HCT116 (cell line): ENCODE measurements around the gene CALN1. TPM values are rescaled to one million over a fixed set of nuclear protein-coding genes. Genes with fewer than 3 reads are reported as not detected.

ENCODE experiments used
- ATAC-seq: fragments of 200-7000 bp; cut with Tn5 transposase; 2 replicates; pipeline ENCODE4 v1.9.1; 2020; ENCODE audit warnings: mild to moderate bottlenecking, moderate library complexity
- BruUV-seq: library from RNA; stranded (reverse); fragments of 400-500 nt; replicated peaks from 2 replicates; lab custom pipeline; 2021; lab: Mats Ljungman, UMichigan
- CTCF ChIA-PET: fragments of 300-600 bp; sonication (Branson Sonifier 250); formaldehyde crosslinking; loops from one replicate; lab custom pipeline; 2021; ENCODE audit warnings: antibody characterized with exemption; lab: Charles Lee
- POLR2A ChIA-PET: fragments of 300-600, 350-600 bp; sonication (Branson Sonifier 250); formaldehyde crosslinking; loops from one replicate; lab custom pipeline; 2021; ENCODE audit warnings: antibody characterized with exemption; lab: Charles Lee
- RAD21 ChIA-PET, 2 experiments: fragments of 300-600 bp; sonication (Branson Sonifier 250); formaldehyde crosslinking; loops; one replicate each; lab custom pipeline; 2023; ENCODE audit warnings: low total read pairs in 2 of 2; ENCODE audit not compliant: uncharacterized antibody in 2 of 2, unreplicated experiment in 2 of 2, low non-redundant PET in 1 of 2; lab: Charles Lee
- DNase-seq: peaks from one replicate; pipeline ENCODE4 v3.0.0-alpha.2; 2010; ENCODE audit warnings: low read depth, low spot score
- H2AFZ ChIP-seq: fragments of 200-600 bp; shearing (Covaris generic), sonication (generic); 2 replicates; pipeline ENCODE4 v1.6.1; 2017; ENCODE audit warnings: low read depth, mixed run types, mixed read lengths, antibody characterized with exemption, low read length; ENCODE audit not compliant: poor library complexity, severe bottlenecking
- H3K27ac ChIP-seq: 2 replicates; pipeline ENCODE4 v1.5.1; 2012; ENCODE audit warnings: low read depth, low read length
- H3K27me3 ChIP-seq: fragments of 200-600 bp; sonication (generic); 2 replicates; pipeline ENCODE4 v1.6.1; 2016; ENCODE audit warnings: mixed run types, low read length, mixed read lengths; ENCODE audit not compliant: insufficient read depth
- H3K36me3 ChIP-seq, 2 experiments: fragments of 200-500 bp in 1 of 2; fragments of 200-600 bp in 1 of 2; sonication (Bioruptor generic) in 1 of 2; sonication (generic) in 1 of 2; 2 replicates each; pipeline versions ENCODE4 v1.5.1 to v1.6.1; 2014 to 2016; ENCODE audit warnings: low read length in 2 of 2, inconsistent platforms in 1 of 2, mixed read lengths in 1 of 2, mixed run types in 1 of 2; ENCODE audit not compliant: insufficient read depth in 2 of 2, control insufficient read depth in 1 of 2
- H3K4me1 ChIP-seq, 2 experiments: fragments of 200-600 bp in 1 of 2; sonication (generic) in 1 of 2; 2 replicates each; pipeline versions ENCODE4 v1.5.1 to v1.6.1; 2012 to 2017; ENCODE audit warnings: low read length in 2 of 2, inconsistent platforms in 1 of 2, mild to moderate bottlenecking in 1 of 2, mixed read lengths in 1 of 2, mixed run types in 1 of 2, moderate library complexity in 1 of 2; ENCODE audit not compliant: insufficient read depth in 2 of 2, control insufficient read depth in 1 of 2
- H3K4me2 ChIP-seq: fragments of 200-600 bp; sonication (generic); 2 replicates; pipeline ENCODE4 v1.6.1; 2017; ENCODE audit warnings: mixed run types, low read length, mixed read lengths
- H3K4me3 ChIP-seq, 2 experiments: fragments of 200-600 bp in 1 of 2; sonication (generic) in 1 of 2; replicated peaks in 1 of 2; 2 replicates each; pipeline ENCODE4 v1.5.1; 2011 to 2016; ENCODE audit warnings: low read length in 2 of 2, control low read depth in 1 of 2, low read depth in 1 of 2, mild to moderate bottlenecking in 1 of 2, mixed read lengths in 1 of 2, mixed run types in 1 of 2
- H3K79me2 ChIP-seq: fragments of 200-600 bp; sonication (generic); 2 replicates; pipeline ENCODE4 v1.6.1; 2017; ENCODE audit warnings: mild to moderate bottlenecking, mixed run types, low read length, moderate library complexity, mixed read lengths; ENCODE audit not compliant: insufficient read depth
- H3K9ac ChIP-seq: fragments of 200-600 bp; sonication (generic); 2 replicates; pipeline ENCODE4 v1.6.1; 2016; ENCODE audit warnings: low read length, mixed read lengths
- H3K9me2 ChIP-seq: fragments of 200-600 bp; sonication (generic), shearing (Covaris generic); 2 replicates; pipeline ENCODE4 v1.6.1; 2017; ENCODE audit warnings: mixed run types, mild to moderate bottlenecking, moderate library complexity; ENCODE audit not compliant: insufficient read depth
- H3K9me3 ChIP-seq, 2 experiments: fragments of 200-500 bp in 1 of 2; fragments of 200-600 bp in 1 of 2; sonication (Bioruptor generic) in 1 of 2; sonication (generic) in 1 of 2; 2 replicates each; pipeline ENCODE4 v1.6.1; 2014 to 2017; ENCODE audit warnings: low read length in 2 of 2, mixed read lengths in 2 of 2, inconsistent platforms in 1 of 2, low read depth in 1 of 2, mild to moderate bottlenecking in 1 of 2, mixed run types in 1 of 2, moderate library complexity in 1 of 2; ENCODE audit not compliant: control insufficient read depth in 1 of 2, insufficient read depth in 1 of 2
- H4K20me1 ChIP-seq: fragments of 200-600 bp; sonication (generic), shearing (Covaris generic); 2 replicates; pipeline ENCODE4 v1.6.1; 2017; ENCODE audit warnings: mixed run types, mild to moderate bottlenecking, moderate library complexity; ENCODE audit not compliant: insufficient read depth
- CEBPB ChIP-seq: IDR thresholded peaks from 2 replicates; pipeline ENCODE4 v1.6.1; 2012; ENCODE audit warnings: low read depth
- EZH2 ChIP-seq: fragments of 200-600 bp; sonication (generic); IDR thresholded peaks from 2 replicates; pipeline ENCODE4 v1.6.1; 2017; ENCODE audit warnings: antibody characterized with exemption, mixed run types
- EZH2phosphoT487 ChIP-seq: fragments of 200-600 bp; IDR thresholded peaks from 2 replicates; pipeline ENCODE4 v1.6.1; 2018; ENCODE audit warnings: antibody characterized with exemption, borderline replicate concordance
- POLR2A ChIP-seq: IDR thresholded peaks from 2 replicates; pipeline ENCODE4 v1.7.0; 2011; ENCODE audit warnings: borderline replicate concordance; ENCODE audit not compliant: insufficient read depth, insufficient read length; ENCODE audit errors: extremely low read depth
- POLR2AphosphoS5 ChIP-seq: IDR thresholded peaks from 2 replicates; pipeline ENCODE4 v1.6.1; 2011; ENCODE audit warnings: mild to moderate bottlenecking, low read depth, low read length, moderate library complexity
- RAD21 ChIP-seq: IDR thresholded peaks from 2 replicates; pipeline ENCODE4 v1.6.1; 2012; ENCODE audit warnings: low read depth, mild to moderate bottlenecking
- SIN3A ChIP-seq: IDR thresholded peaks from 2 replicates; pipeline ENCODE4 v1.6.1; 2012; ENCODE audit warnings: low read depth
- YY1 ChIP-seq: IDR thresholded peaks from 2 replicates; pipeline ENCODE4 v1.6.1; 2011; ENCODE audit warnings: low read length, low read depth, moderate library complexity, mild to moderate bottlenecking; ENCODE audit not compliant: insufficient replicate concordance; ENCODE audit errors: extremely low read depth
- ZFX ChIP-seq: fragments of 450-650 bp; IDR thresholded peaks from 2 replicates; pipeline ENCODE4 v1.6.1; 2017
- intact Hi-C: fragments of 100-400 bp; cut with micrococcal nuclease; formaldehyde crosslinking; loops from 2 replicates; pipeline ENCODE4 v1.10.0; 2022
- total RNA-seq: library from RNA; stranded (reverse); gene quantifications from one replicate; pipeline ENCODE4 v1.2.1, GENCODE V29; 2021; ENCODE audit not compliant: unreplicated experiment
- TF ChIP-seq, protein P1 (sequence below): IDR thresholded peaks from 2 replicates; pipeline ENCODE4 v1.6.1; 2012
- TF ChIP-seq, protein P2 (sequence below), 3 experiments: fragments of 200-600 bp in 1 of 3; sonication (generic) in 1 of 3; IDR thresholded peaks in 2 of 3; conservative IDR thresholded peaks in 1 of 3; 2 replicates each; pipeline ENCODE4 v1.5.1; 2012 to 2017; ENCODE audit warnings: low read depth in 2 of 3, low read length in 2 of 3, antibody characterized with exemption in 1 of 3, borderline replicate concordance in 1 of 3, control low read depth in 1 of 3, mild to moderate bottlenecking in 1 of 3, mixed read lengths in 1 of 3, mixed run types in 1 of 3, moderate library complexity in 1 of 3; ENCODE audit not compliant: insufficient read depth in 1 of 3
- TF ChIP-seq, protein P3 (sequence below): IDR thresholded peaks from 2 replicates; pipeline ENCODE4 v1.6.1; 2011; ENCODE audit warnings: mild to moderate bottlenecking, low read length, moderate library complexity; ENCODE audit not compliant: insufficient replicate concordance; ENCODE audit errors: extremely low read depth
- TF ChIP-seq, protein P4 (sequence below): IDR thresholded peaks from 2 replicates; pipeline ENCODE4 v1.6.1; 2012; ENCODE audit warnings: low read depth

CALN1 gene
- total RNA-seq, 1 experiment from 2014 or later, result 0.17 TPM

DNA sequence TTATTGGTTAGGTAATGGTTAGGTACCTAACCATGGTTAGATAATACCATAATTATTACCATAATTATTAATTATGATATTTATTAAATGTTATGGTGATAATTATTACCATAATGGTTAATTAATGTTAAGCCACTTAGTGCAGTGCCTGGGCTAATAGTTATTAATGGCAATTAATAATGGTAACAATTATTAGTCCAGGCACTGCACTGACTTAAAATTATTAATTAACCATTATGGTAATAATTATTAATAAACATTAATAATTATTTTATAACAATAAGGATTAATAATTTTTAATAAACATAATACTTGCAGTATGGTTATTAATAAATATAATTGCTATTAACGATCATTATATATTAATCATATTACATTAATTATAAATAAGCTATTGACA, 604.0 kb downstream of the CALN1 start:
- H3K27me3 ChIP-seq, result no peaks in the 10 kb centered on the region
- TF ChIP-seq, protein P1, sequence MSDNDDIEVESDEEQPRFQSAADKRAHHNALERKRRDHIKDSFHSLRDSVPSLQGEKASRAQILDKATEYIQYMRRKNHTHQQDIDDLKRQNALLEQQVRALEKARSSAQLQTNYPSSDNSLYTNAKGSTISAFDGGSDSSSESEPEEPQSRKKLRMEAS, result no peak
- TF ChIP-seq POLR2A (no peak), POLR2AphosphoS5 (no peak), ZFX (no peak), SIN3A (no peak), CEBPB (no peak), EZH2 (no peak)
- TF ChIP-seq, protein P2, sequence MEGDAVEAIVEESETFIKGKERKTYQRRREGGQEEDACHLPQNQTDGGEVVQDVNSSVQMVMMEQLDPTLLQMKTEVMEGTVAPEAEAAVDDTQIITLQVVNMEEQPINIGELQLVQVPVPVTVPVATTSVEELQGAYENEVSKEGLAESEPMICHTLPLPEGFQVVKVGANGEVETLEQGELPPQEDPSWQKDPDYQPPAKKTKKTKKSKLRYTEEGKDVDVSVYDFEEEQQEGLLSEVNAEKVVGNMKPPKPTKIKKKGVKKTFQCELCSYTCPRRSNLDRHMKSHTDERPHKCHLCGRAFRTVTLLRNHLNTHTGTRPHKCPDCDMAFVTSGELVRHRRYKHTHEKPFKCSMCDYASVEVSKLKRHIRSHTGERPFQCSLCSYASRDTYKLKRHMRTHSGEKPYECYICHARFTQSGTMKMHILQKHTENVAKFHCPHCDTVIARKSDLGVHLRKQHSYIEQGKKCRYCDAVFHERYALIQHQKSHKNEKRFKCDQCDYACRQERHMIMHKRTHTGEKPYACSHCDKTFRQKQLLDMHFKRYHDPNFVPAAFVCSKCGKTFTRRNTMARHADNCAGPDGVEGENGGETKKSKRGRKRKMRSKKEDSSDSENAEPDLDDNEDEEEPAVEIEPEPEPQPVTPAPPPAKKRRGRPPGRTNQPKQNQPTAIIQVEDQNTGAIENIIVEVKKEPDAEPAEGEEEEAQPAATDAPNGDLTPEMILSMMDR (IDR thresholded peaks at IDR 0.05 in 2 of 3, conservative IDR thresholded peaks at IDR 0.05 in 1 of 3; ENCODE audit: borderline replicate concordance in 1 of 3, insufficient read depth in 1 of 3, low read depth in 2 of 3, low read length in 2 of 3), result no peak
- H3K36me3 ChIP-seq, result no peaks in the 10 kb centered on the region
- no peaks in the 10 kb centered on the region for H3K4me1 ChIP-seq
- H3K27ac ChIP-seq, result no peak overlapping the region
- DNase-seq, result no peak
- no peak overlapping the region for H3K9ac ChIP-seq
- no peak overlapping the region for H3K4me2 ChIP-seq
- no peaks in the 10 kb centered on the region for H3K79me2 ChIP-seq
- ATAC-seq, result no peak
- ChIA-PET RAD21 (no interaction called here), POLR2A (no interaction called here), CTCF (no interaction called here)
- H2AFZ ChIP-seq, result no peak overlapping the region
- BruUV-seq, result no TSS peak
- no peaks in the 10 kb centered on the region for H4K20me1 ChIP-seq
- intact Hi-C loops, result no loop called here
- H3K9me2 ChIP-seq, result no peaks in the 10 kb centered on the region
- no peak overlapping the region for H3K4me3 ChIP-seq
- peaks cover 5 to 11% of the 10 kb centered on the region in 2 experiments; a peak in 2 of 4 replicates for H3K9me3 ChIP-seq

DNA sequence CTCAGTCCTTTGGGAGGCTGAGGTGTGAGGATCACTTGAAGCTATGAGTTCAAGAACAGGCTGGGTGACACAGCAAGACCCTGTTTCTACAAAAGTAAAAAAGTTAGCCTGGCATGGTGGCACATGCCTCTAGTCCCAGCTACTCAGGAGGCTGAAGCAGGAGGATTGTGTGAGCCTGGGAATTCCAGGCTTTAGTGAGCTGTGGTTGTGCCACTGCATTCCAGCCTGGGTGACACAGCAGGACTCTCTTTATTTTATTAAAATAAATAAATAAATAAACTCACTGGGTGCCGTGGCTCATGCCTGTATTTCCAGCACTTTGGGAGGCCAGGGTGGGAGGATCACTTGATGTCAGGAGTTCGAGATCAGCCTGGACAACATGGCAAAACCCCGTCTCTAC, 607.9 kb downstream of the CALN1 start:
- RAD21 ChIA-PET, result no interaction called here
- CTCF ChIA-PET, result no interaction called here
- no peak overlapping the region for H3K4me3 ChIP-seq
- H3K9ac ChIP-seq, result no peak overlapping the region
- no peaks in the 10 kb centered on the region for H3K27me3 ChIP-seq
- no peaks in the 10 kb centered on the region for H3K79me2 ChIP-seq
- no TSS peak for BruUV-seq
- no peaks in the 10 kb centered on the region for H4K20me1 ChIP-seq
- intact Hi-C loops, result no loop called here
- H3K4me1 ChIP-seq, result no peaks in the 10 kb centered on the region
- ATAC-seq, result no peak
- H3K27ac ChIP-seq, result no peak overlapping the region
- DNase-seq, result no peak
- POLR2A ChIA-PET, result no interaction called here
- H3K4me2 ChIP-seq, result no peak overlapping the region
- H2AFZ ChIP-seq, result no peak overlapping the region
- no peaks in the 10 kb centered on the region for H3K36me3 ChIP-seq
- peaks cover 4 to 5% of the 10 kb centered on the region in 2 experiments; a peak in 2 of 4 replicates for H3K9me3 ChIP-seq
- H3K9me2 ChIP-seq, result no peaks in the 10 kb centered on the region
- TF ChIP-seq, protein P3, sequence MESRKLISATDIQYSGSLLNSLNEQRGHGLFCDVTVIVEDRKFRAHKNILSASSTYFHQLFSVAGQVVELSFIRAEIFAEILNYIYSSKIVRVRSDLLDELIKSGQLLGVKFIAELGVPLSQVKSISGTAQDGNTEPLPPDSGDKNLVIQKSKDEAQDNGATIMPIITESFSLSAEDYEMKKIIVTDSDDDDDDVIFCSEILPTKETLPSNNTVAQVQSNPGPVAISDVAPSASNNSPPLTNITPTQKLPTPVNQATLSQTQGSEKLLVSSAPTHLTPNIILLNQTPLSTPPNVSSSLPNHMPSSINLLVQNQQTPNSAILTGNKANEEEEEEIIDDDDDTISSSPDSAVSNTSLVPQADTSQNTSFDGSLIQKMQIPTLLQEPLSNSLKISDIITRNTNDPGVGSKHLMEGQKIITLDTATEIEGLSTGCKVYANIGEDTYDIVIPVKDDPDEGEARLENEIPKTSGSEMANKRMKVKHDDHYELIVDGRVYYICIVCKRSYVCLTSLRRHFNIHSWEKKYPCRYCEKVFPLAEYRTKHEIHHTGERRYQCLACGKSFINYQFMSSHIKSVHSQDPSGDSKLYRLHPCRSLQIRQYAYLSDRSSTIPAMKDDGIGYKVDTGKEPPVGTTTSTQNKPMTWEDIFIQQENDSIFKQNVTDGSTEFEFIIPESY, result no peak
- TF ChIP-seq RAD21 (no peak), YY1 (no peak), EZH2phosphoT487 (no peak), EZH2 (no peak), POLR2AphosphoS5 (no peak)
- TF ChIP-seq, protein P4, sequence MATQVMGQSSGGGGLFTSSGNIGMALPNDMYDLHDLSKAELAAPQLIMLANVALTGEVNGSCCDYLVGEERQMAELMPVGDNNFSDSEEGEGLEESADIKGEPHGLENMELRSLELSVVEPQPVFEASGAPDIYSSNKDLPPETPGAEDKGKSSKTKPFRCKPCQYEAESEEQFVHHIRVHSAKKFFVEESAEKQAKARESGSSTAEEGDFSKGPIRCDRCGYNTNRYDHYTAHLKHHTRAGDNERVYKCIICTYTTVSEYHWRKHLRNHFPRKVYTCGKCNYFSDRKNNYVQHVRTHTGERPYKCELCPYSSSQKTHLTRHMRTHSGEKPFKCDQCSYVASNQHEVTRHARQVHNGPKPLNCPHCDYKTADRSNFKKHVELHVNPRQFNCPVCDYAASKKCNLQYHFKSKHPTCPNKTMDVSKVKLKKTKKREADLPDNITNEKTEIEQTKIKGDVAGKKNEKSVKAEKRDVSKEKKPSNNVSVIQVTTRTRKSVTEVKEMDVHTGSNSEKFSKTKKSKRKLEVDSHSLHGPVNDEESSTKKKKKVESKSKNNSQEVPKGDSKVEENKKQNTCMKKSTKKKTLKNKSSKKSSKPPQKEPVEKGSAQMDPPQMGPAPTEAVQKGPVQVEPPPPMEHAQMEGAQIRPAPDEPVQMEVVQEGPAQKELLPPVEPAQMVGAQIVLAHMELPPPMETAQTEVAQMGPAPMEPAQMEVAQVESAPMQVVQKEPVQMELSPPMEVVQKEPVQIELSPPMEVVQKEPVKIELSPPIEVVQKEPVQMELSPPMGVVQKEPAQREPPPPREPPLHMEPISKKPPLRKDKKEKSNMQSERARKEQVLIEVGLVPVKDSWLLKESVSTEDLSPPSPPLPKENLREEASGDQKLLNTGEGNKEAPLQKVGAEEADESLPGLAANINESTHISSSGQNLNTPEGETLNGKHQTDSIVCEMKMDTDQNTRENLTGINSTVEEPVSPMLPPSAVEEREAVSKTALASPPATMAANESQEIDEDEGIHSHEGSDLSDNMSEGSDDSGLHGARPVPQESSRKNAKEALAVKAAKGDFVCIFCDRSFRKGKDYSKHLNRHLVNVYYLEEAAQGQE, result no peak
